Lung (tissue), 12 donors: ENCODE results near the gene RPL5. TPM values are rescaled to one million over a fixed set of nuclear protein-coding genes. Genes with fewer than 3 reads are reported as not detected.

ENCODE experiments used
- ATAC-seq: fragments of 200-7000 bp; cut with Tn5 transposase; one replicate; pipeline ENCODE4 v1.9.1; 2020; ENCODE audit warnings: moderate number of reproducible peaks; ENCODE audit not compliant: insufficient read depth, low FRiP score
- DNase-seq, 3 donors: peaks; one replicate each; pipeline ENCODE4 v3.0.0-alpha.2; 2013 to 2017
- H3K27ac ChIP-seq, 2 donors: one replicate each; pipeline ENCODE4 v1.5.1; 2013; ENCODE audit warnings: mild to moderate bottlenecking in 2 of 2, moderate library complexity in 2 of 2, control low read depth in 1 of 2, inconsistent platforms in 1 of 2, low read depth in 1 of 2, low read length in 1 of 2
- H3K27me3 ChIP-seq, 3 donors: one replicate each; pipeline ENCODE4 v1.5.1; 2013; ENCODE audit warnings: low read length in 2 of 3; ENCODE audit not compliant: control insufficient read depth in 3 of 3, insufficient read depth in 3 of 3
- H3K36me3 ChIP-seq, 4 donors: one replicate each; pipeline ENCODE4 v1.5.1; 2013; ENCODE audit warnings: low read length in 4 of 4, mild to moderate bottlenecking in 1 of 4, moderate library complexity in 1 of 4; ENCODE audit not compliant: control insufficient read depth in 4 of 4, insufficient read depth in 4 of 4
- H3K4me1 ChIP-seq, 5 donors: one replicate each; pipeline ENCODE4 v1.5.1; 2013; ENCODE audit warnings: low read length in 5 of 5, mild to moderate bottlenecking in 2 of 5, moderate library complexity in 1 of 5; ENCODE audit not compliant: control insufficient read depth in 5 of 5, insufficient read depth in 5 of 5
- H3K4me3 ChIP-seq: one replicate; pipeline ENCODE4 v1.5.1; 2013; ENCODE audit warnings: mild to moderate bottlenecking, control low read depth, moderate library complexity
- H3K9ac ChIP-seq, 2 donors: one replicate each; pipeline ENCODE4 v1.5.1; 2013; ENCODE audit warnings: low read length in 2 of 2, control low read depth in 1 of 2; ENCODE audit not compliant: insufficient read depth in 1 of 2
- H3K9me3 ChIP-seq, 4 donors: one replicate each; pipeline ENCODE4 v1.5.1; 2013; ENCODE audit warnings: low read length in 3 of 4, mild to moderate bottlenecking in 1 of 4, moderate library complexity in 1 of 4; ENCODE audit not compliant: control insufficient read depth in 4 of 4, insufficient read depth in 3 of 4
- CTCF ChIP-seq: IDR thresholded peaks from 2 replicates; pipeline ENCODE4 v1.5.1; 2012; ENCODE audit warnings: mild to moderate bottlenecking; ENCODE audit errors: control extremely low read depth, extremely low read depth
- WGBS, 2 donors: extraction: QIAGEN DNeasy Blood & Tissue Kit; methylation state at CpG; one replicate each; pipeline ENCODE4 v1.1.7; 2013; 5-methylcytosine and 5-hydroxymethylcytosine counted together
- polyA plus RNA-seq, 2 donors: library from polyadenylated mRNA; stranded (reverse); fragments of 200-250 nt; gene quantifications; one replicate each; pipeline ENCODE4 v1.2.1, GENCODE V29; 2013
- total RNA-seq, 2 donors: library from RNA; depleted of rRNA in 1 of 2; stranded (reverse); fragments of >200 nt in 1 of 2; gene quantifications; one replicate each; pipeline ENCODE4 v1.2.1, GENCODE V29; 2014 to 2021
- donor health status: control.
- donor health status: control.
- donor health status: Bipolar disorder and iron deficiency.
- donor health status: healthy.
- donor health status: DM: yes; HTN: yes; CAD: no.

Gene RPL5
- total and polyA plus RNA-seq, 4 donors: 669 to 2,312 (median 1,354) TPM

GRCh38 chr1:92853299-92853698 lies 21.5 kb downstream of the RPL5 start:
- no peak for DNase-seq
- 31 to 68% methylated on average over 2 of the region's 2 CpGs for WGBS, 2 donors

GRCh38 chr1:92854101-92854785 lies 22.4 kb downstream of the RPL5 start:
- Histone ChIP-seq H3K9me3 (no peaks in the 10 kb centered on the region), H3K27me3 (no peaks in the 10 kb centered on the region), H3K4me3 (no peak overlapping the region), H3K9ac (no peak overlapping the region), H3K4me1 (no peaks in the 10 kb centered on the region), H3K27ac (no peak overlapping the region), H3K36me3 (no peaks in the 10 kb centered on the region)
- DNase-seq: no peak
- no peak for TF ChIP-seq CTCF
- ATAC-seq: peak; percentile 39

More at GRCh38 chr1:92853299-92853698, 21.5 kb downstream of the RPL5 start:
- ATAC-seq: no peak
- Histone ChIP-seq H3K27ac (no peak overlapping the region), H3K4me1 (no peaks in the 10 kb centered on the region), H3K36me3 (no peaks in the 10 kb centered on the region), H3K9ac (no peak overlapping the region), H3K4me3 (no peak overlapping the region), H3K27me3 (no peaks in the 10 kb centered on the region), H3K9me3 (no peaks in the 10 kb centered on the region)
- no peak for TF ChIP-seq CTCF

GRCh38 chr1:92855236-92855635 lies 23.4 kb downstream of the RPL5 start:
- H3K27ac ChIP-seq: no peak overlapping the region
- H3K36me3 ChIP-seq: no peaks in the 10 kb centered on the region
- 87 to 99% methylated on average over 4 of the region's 4 CpGs for WGBS, 2 donors
- DNase-seq (no peak), ATAC-seq (no peak)
- H3K4me3 ChIP-seq: no peak overlapping the region
- peaks cover 0 to 2% (median 0%) of the 10 kb centered on the region in 5 donors for H3K4me1 ChIP-seq
- TF ChIP-seq CTCF: no peak
- H3K9ac ChIP-seq: no peak overlapping the region
- H3K27me3 ChIP-seq: no peaks in the 10 kb centered on the region
- no peaks in the 10 kb centered on the region for H3K9me3 ChIP-seq

- DNase-seq: no peak
- 81 to 87% methylated on average over 5 of the region's 5 CpGs for WGBS, 2 donors
- TF ChIP-seq CTCF: no peak
- Histone ChIP-seq H3K27me3 (no peaks in the 10 kb centered on the region), H3K9ac (no peak overlapping the region), H3K9me3 (no peaks in the 10 kb centered on the region), H3K36me3 (no peaks in the 10 kb centered on the region), H3K4me3 (no peak overlapping the region), H3K27ac (no peak overlapping the region), H3K4me1 (peaks cover 0 to 2% (median 0%) of the 10 kb centered on the region in 5 donors)
- ATAC-seq: no peak
These were observed 26.0 kb downstream of the RPL5 start for GRCh38 chr1:92857817-92858216.
